Heart left ventricle (tissue), 13 donors: ENCODE measurements around the gene TDRD1.

ENCODE experiments used
- POLR2A ChIP-seq, 2 donors: fragments of 450-650 bp; IDR thresholded peaks; one replicate each; pipeline ENCODE4 v1.6.1; 2017; ENCODE audit warnings: antibody characterized with exemption in 2 of 2, mild to moderate bottlenecking in 2 of 2, moderate library complexity in 2 of 2
- TF ChIP-seq, protein P1 (sequence below), 12 donors: fragments of 200-600 bp; sonication (generic) in 4 of 12; IDR thresholded peaks; one replicate each; pipeline versions ENCODE4 v1.5.0 to v1.8.0; 2018 to 2022; ENCODE audit warnings: antibody characterized with exemption in 12 of 12, mild to moderate bottlenecking in 5 of 12
- donor health status: ischemic (EF 13 %, LVEDD 7.1; RV severe dilation, severe dysfunction).
- donor health status: DM: no; HTN: yes; CAD: no.
- donor health status: DM: no; HTN: no; CAD: no.
- donor health status: ischemic (EF 25% LVEDD 6.9; RV normal size, moderate dysfunction).
- donor health status: ischemic (EF 25% LVEDD 5.7; RV mildly dilated, moderate dysfunction).
- donor health status: ischemic (EF 35%, LVEDD 5.7; RV mildly dilated, moderate dysfunction).
- donor health status: nonischemic (EF 11% LVEDD 7.7; RV severe dilation, severe dysfunction).
- donor health status: DM: yes; HTN: yes; CAD: no.
- donor health status: PGD.
- donor health status: ischemic (EF 29% LVEDD 5.4; RV normal size, mild dysfunction).
- donor health status: nonischemic (EF 23%, LVEDD 6.1; RV moderate dilation, normal function).

DNA sequence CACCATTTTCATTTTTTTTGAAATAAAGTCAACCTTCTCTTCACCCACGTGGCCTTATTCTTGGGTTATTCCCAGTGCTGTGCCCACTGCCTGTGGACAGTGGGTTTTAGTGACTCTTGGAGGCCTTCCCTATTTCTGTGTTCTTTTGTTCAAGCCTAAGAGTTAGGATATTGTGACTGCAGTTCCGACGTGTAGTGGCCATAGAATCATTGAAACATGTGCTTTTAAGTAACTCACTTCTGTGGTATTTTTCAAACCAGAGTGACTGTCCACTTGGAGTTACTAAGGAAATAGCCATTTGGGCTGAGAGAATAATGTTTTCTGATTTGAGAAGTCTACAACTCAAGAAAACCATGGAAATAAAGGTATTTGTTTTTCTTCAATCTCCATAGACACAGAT is 23.7 kb downstream of the TDRD1 start:
- TF ChIP-seq, protein P1, sequence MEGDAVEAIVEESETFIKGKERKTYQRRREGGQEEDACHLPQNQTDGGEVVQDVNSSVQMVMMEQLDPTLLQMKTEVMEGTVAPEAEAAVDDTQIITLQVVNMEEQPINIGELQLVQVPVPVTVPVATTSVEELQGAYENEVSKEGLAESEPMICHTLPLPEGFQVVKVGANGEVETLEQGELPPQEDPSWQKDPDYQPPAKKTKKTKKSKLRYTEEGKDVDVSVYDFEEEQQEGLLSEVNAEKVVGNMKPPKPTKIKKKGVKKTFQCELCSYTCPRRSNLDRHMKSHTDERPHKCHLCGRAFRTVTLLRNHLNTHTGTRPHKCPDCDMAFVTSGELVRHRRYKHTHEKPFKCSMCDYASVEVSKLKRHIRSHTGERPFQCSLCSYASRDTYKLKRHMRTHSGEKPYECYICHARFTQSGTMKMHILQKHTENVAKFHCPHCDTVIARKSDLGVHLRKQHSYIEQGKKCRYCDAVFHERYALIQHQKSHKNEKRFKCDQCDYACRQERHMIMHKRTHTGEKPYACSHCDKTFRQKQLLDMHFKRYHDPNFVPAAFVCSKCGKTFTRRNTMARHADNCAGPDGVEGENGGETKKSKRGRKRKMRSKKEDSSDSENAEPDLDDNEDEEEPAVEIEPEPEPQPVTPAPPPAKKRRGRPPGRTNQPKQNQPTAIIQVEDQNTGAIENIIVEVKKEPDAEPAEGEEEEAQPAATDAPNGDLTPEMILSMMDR (IDR thresholded peaks at IDR 0.05): no peak
- no peak for TF ChIP-seq POLR2A (IDR thresholded peaks at IDR 0.05)
